SU-DHL-6 (cell line): Measurements from ENCODE around the gene CLEC16A.

Experiments
- CTCF ChIP-seq: fragments of 200-600 bp; sonication (generic); IDR thresholded peaks from one replicate; pipeline ENCODE4 v1.5.1; 2017; ENCODE audit warnings: antibody characterized with exemption, mild to moderate bottlenecking, low read length, moderate library complexity; ENCODE audit not compliant: insufficient read depth, poor library complexity, severe bottlenecking
- EZH2phosphoT487 ChIP-seq: fragments of 200-600 bp; sonication (generic), shearing (Covaris generic); conservative IDR thresholded peaks from 2 replicates; pipeline ENCODE4 v1.6.1; 2018; ENCODE audit warnings: mild to moderate bottlenecking, antibody characterized with exemption, low read length, moderate library complexity, mixed read lengths

GRCh38 chr16:10989559-10989958 lies 45.2 kb downstream of the CLEC16A start:
- TF ChIP-seq CTCF (no peak), EZH2phosphoT487 (no peak)
